ENCODE results near the gene G6PD. TPM values are rescaled to one million over a fixed set of nuclear protein-coding genes. Genes with fewer than 3 reads are reported as not detected.
"Not testable (repeated sequence)": the region's sequence is repeated elsewhere in the genome, so short reads cannot be mapped to it uniquely, and the experiment has no call there.

The G6PD gene
- polyA plus RNA-seq, 1 experiment: 172 TPM

- no peak for DNase-seq (ENCODE audit: low read depth, low spot score)
- H3K27me3 ChIP-seq (ENCODE audit: control insufficient read depth, insufficient read depth, low read length): no peaks in the 10 kb centered on the region
- no peak overlapping the region for H3K4me3 ChIP-seq (ENCODE audit: low read depth, low read length)
- H3K9me3 ChIP-seq (ENCODE audit: control insufficient read depth, insufficient read depth, low read length): no peaks in the 10 kb centered on the region
- CTCF ChIA-PET: interaction anchor here (0.6 kb wide), 1 partner anchor 128 kb away, joined by 4 read pairs; no protein-coding TSS in a partner anchor
- TF ChIP-seq CTCF (IDR thresholded peaks at IDR 0.05; ENCODE audit: low read depth, low read length): no peak
- POLR2A ChIA-PET: interaction anchor here (0.6 to 1.0 kb wide), 2 partner anchors 10 to 19 kb away, joined by 3 to 7 read pairs; no protein-coding TSS in a partner anchor
- H3K27ac ChIP-seq (ENCODE audit: low read depth, low read length): peak overlapping the region; percentile 97
These were observed 3.8 kb downstream of the G6PD start for GRCh38 chrX:154542723-154543424.

- DNase-seq (ENCODE audit: low read depth, low spot score): peak; percentile 87
- POLR2A ChIA-PET: interaction anchor here (0.6 to 1.2 kb wide), 4 partner anchors 9 to 18 kb away, joined by 3 to 7 read pairs (median 3); no protein-coding TSS in a partner anchor
- Histone ChIP-seq H3K27ac (ENCODE audit: low read depth, low read length) (peak overlapping the region; percentile 97), H3K9me3 (ENCODE audit: control insufficient read depth, insufficient read depth, low read length) (no peaks in the 10 kb centered on the region), H3K27me3 (ENCODE audit: control insufficient read depth, insufficient read depth, low read length) (no peaks in the 10 kb centered on the region), H3K4me3 (ENCODE audit: low read depth, low read length) (0 out of 2 replicates have a peak overlapping the region, but pooled peaks have one; percentile 4)
- TF ChIP-seq CTCF (IDR thresholded peaks at IDR 0.05; ENCODE audit: low read depth, low read length): no peak
- CTCF ChIA-PET: no interaction called here
These were observed 4.5 kb downstream of the G6PD start for GRCh38 chrX:154541896-154542722.

GRCh38 chrX:154541589-154541895 lies 5.1 kb downstream of the G6PD start:
- no peak for TF ChIP-seq CTCF (IDR thresholded peaks at IDR 0.05; ENCODE audit: low read depth, low read length)
- Histone ChIP-seq H3K27me3 (ENCODE audit: control insufficient read depth, insufficient read depth, low read length) (no peaks in the 10 kb centered on the region), H3K9me3 (ENCODE audit: control insufficient read depth, insufficient read depth, low read length) (no peaks in the 10 kb centered on the region), H3K27ac (ENCODE audit: low read depth, low read length) (peak overlapping the region; percentile 97), H3K4me3 (ENCODE audit: low read depth, low read length) (no peak overlapping the region)
- ChIA-PET CTCF (no interaction called here), POLR2A (interaction anchor here (0.6 to 1.2 kb wide), 2 partner anchors 10 to 16 kb away, joined by 3 read pairs; no protein-coding TSS in a partner anchor)
- DNase-seq (ENCODE audit: low read depth, low spot score): no peak

GRCh38 chrX:154540897-154541535 lies 5.6 kb downstream of the G6PD start:
- CTCF ChIA-PET: interaction anchor here (1.1 kb wide), 1 partner anchor 14 kb away, joined by 3 read pairs; no protein-coding TSS in a partner anchor
- no peaks in the 10 kb centered on the region for H3K9me3 ChIP-seq (ENCODE audit: control insufficient read depth, insufficient read depth, low read length)
- no peak for TF ChIP-seq CTCF (IDR thresholded peaks at IDR 0.05; ENCODE audit: low read depth, low read length)
- H3K4me3 ChIP-seq (ENCODE audit: low read depth, low read length): no peak overlapping the region
- no peaks in the 10 kb centered on the region for H3K27me3 ChIP-seq (ENCODE audit: control insufficient read depth, insufficient read depth, low read length)
- DNase-seq (ENCODE audit: low read depth, low spot score): no peak
- POLR2A ChIA-PET: interaction anchor here (0.6 to 1.2 kb wide), 2 partner anchors 9 to 15 kb away, joined by 3 read pairs; no protein-coding TSS in a partner anchor
- peak overlapping the region; percentile 97 for H3K27ac ChIP-seq (ENCODE audit: low read depth, low read length)

- CTCF ChIA-PET: interaction anchor here (0.6 to 1.1 kb wide), 2 partner anchors 14 to 106 kb away, joined by 3 to 5 read pairs; no protein-coding TSS in a partner anchor
- H3K9me3 ChIP-seq (ENCODE audit: control insufficient read depth, insufficient read depth, low read length); H3K27me3 ChIP-seq (ENCODE audit: control insufficient read depth, insufficient read depth, low read length); DNase-seq (ENCODE audit: low read depth, low spot score); H3K4me3 ChIP-seq (ENCODE audit: low read depth, low read length); H3K27ac ChIP-seq (ENCODE audit: low read depth, low read length): not testable (repeated sequence)
- POLR2A ChIA-PET: interaction anchor here (0.7 kb wide), 1 partner anchor 9 kb away, joined by 9 read pairs; no protein-coding TSS in a partner anchor
These were observed 6.3 kb downstream of the G6PD start for GRCh38 chrX:154540365-154540764.
